Endothelial cell (in vitro differentiated cells): ENCODE results near the gene PSTPIP1. TPM values are rescaled to one million over a fixed set of nuclear protein-coding genes. Genes with fewer than 3 reads are reported as not detected.
A peak's percentile ranks its signal among the peaks of the same experiment; 100 is the strongest.
"Not testable (repeated sequence)": the region's sequence is repeated elsewhere in the genome, so short reads cannot be mapped to it uniquely, and the experiment has no call there.

Experiments
- DNase-seq: peaks from one replicate; pipeline ENCODE4 v3.0.0; 2021; ENCODE audit warnings: low spot score
- H3K27ac Mint-ChIP-seq: one replicate; pipeline ENCODE4 v1.8.0; 2021; ENCODE audit warnings: mixed read lengths, inconsistent platforms; ENCODE audit not compliant: unreplicated experiment
- H3K27me3 Mint-ChIP-seq: one replicate; pipeline ENCODE4 v1.8.0; 2021; ENCODE audit warnings: mild to moderate bottlenecking, moderate library complexity, mixed read lengths, inconsistent platforms; ENCODE audit not compliant: unreplicated experiment
- H3K36me3 Mint-ChIP-seq: one replicate; pipeline ENCODE4 v1.8.0; 2021; ENCODE audit warnings: mild to moderate bottlenecking, low read depth, mixed read lengths, inconsistent platforms; ENCODE audit not compliant: unreplicated experiment
- H3K4me1 Mint-ChIP-seq: one replicate; pipeline ENCODE4 v1.8.0; 2021; ENCODE audit warnings: mild to moderate bottlenecking, mixed read lengths, inconsistent platforms; ENCODE audit not compliant: unreplicated experiment
- H3K4me3 Mint-ChIP-seq: one replicate; pipeline ENCODE4 v1.8.0; 2021; ENCODE audit warnings: mild to moderate bottlenecking, mixed read lengths, inconsistent platforms; ENCODE audit not compliant: unreplicated experiment
- H3K9me3 Mint-ChIP-seq: one replicate; pipeline ENCODE4 v1.8.0; 2021; ENCODE audit warnings: mixed read lengths, inconsistent platforms; ENCODE audit not compliant: unreplicated experiment
- CTCF ChIP-seq: fragments of 200-600 bp; sonication (generic); IDR thresholded peaks from one replicate; pipeline ENCODE4 v1.5.0; 2021; ENCODE audit warnings: antibody characterized with exemption; ENCODE audit not compliant: unreplicated experiment
- total RNA-seq: library from RNA; stranded (reverse); fragmentation: NEBNext Ultra II Directional; extraction: Animal tissue kit (Norgen Biotek cat#: 25700); gene quantifications from one replicate; pipeline ENCODE4 v1.2.1, GENCODE V29; 2021; ENCODE audit not compliant: unreplicated experiment

Gene PSTPIP1
- total RNA-seq, 1 donor from 2014 or later: not detected

GRCh38 chr15:76954744-76955143 lies 40.2 kb upstream of the PSTPIP1 start:
- no peak for DNase-seq
- H3K9me3 Mint-ChIP-seq: no peaks in the 10 kb centered on the region
- H3K27ac Mint-ChIP-seq: no peak overlapping the region

GRCh38 chr15:76961268-76962011 lies 33.5 kb upstream of the PSTPIP1 start:
- H3K27me3 Mint-ChIP-seq: peaks cover 7% of the 10 kb centered on the region
- no peaks in the 10 kb centered on the region for H3K36me3 Mint-ChIP-seq
- no peak overlapping the region for H3K27ac Mint-ChIP-seq
- DNase-seq: no peak
- peaks cover 27% of the 10 kb centered on the region for H3K4me1 Mint-ChIP-seq
- TF ChIP-seq CTCF: no peak
- no peaks in the 10 kb centered on the region for H3K9me3 Mint-ChIP-seq
- H3K4me3 Mint-ChIP-seq: no peak overlapping the region

More at GRCh38 chr15:76954744-76955143, 40.2 kb upstream of the PSTPIP1 start:
- TF ChIP-seq CTCF: no peak
- H3K27me3 Mint-ChIP-seq: no peaks in the 10 kb centered on the region
- peaks cover 10% of the 10 kb centered on the region for H3K36me3 Mint-ChIP-seq
- H3K4me1 Mint-ChIP-seq: no peaks in the 10 kb centered on the region
- H3K4me3 Mint-ChIP-seq: no peak overlapping the region

- no peaks in the 10 kb centered on the region for H3K9me3 Mint-ChIP-seq
- peak overlapping the region; percentile 34 for H3K27ac Mint-ChIP-seq
- no peak for DNase-seq
- no peak overlapping the region for H3K4me3 Mint-ChIP-seq
- TF ChIP-seq CTCF: no peak
- peaks cover 7% of the 10 kb centered on the region for H3K27me3 Mint-ChIP-seq
- peaks cover 33% of the 10 kb centered on the region for H3K4me1 Mint-ChIP-seq
- H3K36me3 Mint-ChIP-seq: no peaks in the 10 kb centered on the region
Measured at GRCh38 chr15:76962337-76963013, 32.5 kb upstream of the PSTPIP1 start.

GRCh38 chr15:76963596-76963995 lies 31.3 kb upstream of the PSTPIP1 start:
- no peak for TF ChIP-seq CTCF
- Mint-ChIP-seq H3K27ac (peak overlapping the region; percentile 72), H3K4me3 (no peak overlapping the region), H3K27me3 (peaks cover 7% of the 10 kb centered on the region), H3K9me3 (no peaks in the 10 kb centered on the region), H3K36me3 (no peaks in the 10 kb centered on the region), H3K4me1 (peaks cover 33% of the 10 kb centered on the region)
- DNase-seq: no peak

- H3K4me3 Mint-ChIP-seq: no peak overlapping the region
- no peak for DNase-seq
- no peak for TF ChIP-seq CTCF
- H3K27ac Mint-ChIP-seq: no peak overlapping the region
- peaks cover 33% of the 10 kb centered on the region for H3K4me1 Mint-ChIP-seq
- peaks cover 7% of the 10 kb centered on the region for H3K27me3 Mint-ChIP-seq
- no peaks in the 10 kb centered on the region for H3K9me3 Mint-ChIP-seq
- H3K36me3 Mint-ChIP-seq: no peaks in the 10 kb centered on the region
Measured at GRCh38 chr15:76964157-76964556, 30.8 kb upstream of the PSTPIP1 start.

- not testable (repeated sequence) for DNase-seq, H3K36me3 Mint-ChIP-seq, H3K27me3 Mint-ChIP-seq, H3K4me3 Mint-ChIP-seq, H3K9me3 Mint-ChIP-seq, H3K27ac Mint-ChIP-seq
- H3K4me1 Mint-ChIP-seq: peaks cover 32% of the 10 kb centered on the region
Measured at GRCh38 chr15:76966051-76966450, 28.9 kb upstream of the PSTPIP1 start.
